Activated CD4-positive, CD25-positive, alpha-beta regulatory T cell treated with anti-CD3 and anti-CD28 coated beads, Interleukin-2, amount 50 U/mL, for 72 hours (primary cell): ENCODE results near the gene ARMC9.
"Not testable (repeated sequence)": the region's sequence is repeated elsewhere in the genome, so short reads cannot be mapped to it uniquely, and the experiment has no call there.

Source experiments
- DNase-seq: peaks from one replicate; pipeline ENCODE4 v3.0.0; 2021

The ARMC9 gene

DNA sequence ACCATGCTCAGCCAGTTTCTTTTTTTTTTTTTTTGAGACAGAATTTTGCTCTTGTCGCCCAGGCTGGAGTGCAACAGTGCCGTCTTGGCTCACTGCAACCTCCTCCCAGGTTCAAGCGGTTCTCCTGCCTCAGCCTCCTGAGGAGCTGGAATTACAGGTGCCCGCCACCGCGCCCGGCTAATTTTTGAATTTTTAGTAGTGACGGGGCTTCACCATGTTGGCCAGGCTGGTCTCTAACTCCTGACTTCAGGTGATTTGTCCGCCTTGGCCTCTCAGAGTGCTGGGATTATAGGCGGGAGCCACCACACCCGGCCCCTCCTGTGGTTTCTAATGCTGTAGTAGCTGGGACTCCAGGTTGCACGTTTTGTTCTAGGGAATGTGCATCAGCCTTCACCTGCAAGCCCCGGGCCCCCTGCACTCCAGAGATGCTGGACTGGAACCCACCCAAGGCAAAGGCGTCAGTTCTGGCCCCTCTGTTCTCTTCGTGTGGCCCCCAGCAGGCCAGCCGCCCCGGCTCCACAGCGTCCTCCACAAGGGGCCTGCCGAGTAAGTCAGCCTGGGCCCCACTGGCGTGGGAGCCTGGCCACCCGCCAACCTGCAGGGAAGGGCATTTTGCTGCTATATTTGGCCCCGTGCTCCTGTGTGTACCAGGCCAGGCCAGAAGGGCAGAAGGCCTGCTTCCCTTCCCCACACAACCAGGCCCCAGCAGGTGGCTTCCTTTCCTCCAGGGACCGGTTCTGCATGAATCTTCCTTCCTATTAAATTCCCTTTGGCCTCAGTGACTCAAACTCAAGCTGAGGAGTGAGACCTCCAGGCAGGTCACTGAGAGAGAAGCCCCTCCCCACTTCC is 171.4 kb downstream of the ARMC9 start:
- DNase-seq, result no peak

DNA sequence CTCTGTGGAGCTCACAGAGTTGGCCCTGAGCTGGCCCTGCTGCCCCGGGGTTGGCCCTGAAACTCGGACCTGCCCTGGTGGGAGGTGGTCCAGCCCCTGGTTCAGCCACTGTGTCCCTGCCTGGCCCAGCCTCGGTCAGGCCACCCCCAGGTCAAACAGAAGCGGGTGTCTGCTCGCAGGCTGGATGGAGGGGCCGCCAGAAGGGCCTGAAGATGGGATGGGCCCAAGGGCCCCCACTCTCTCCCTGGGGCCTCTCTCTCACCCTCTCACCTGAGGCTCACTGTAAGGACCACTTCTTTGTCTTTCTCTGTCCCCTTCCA is 172.0 kb downstream of the ARMC9 start:
- DNase-seq, result no peak

DNA sequence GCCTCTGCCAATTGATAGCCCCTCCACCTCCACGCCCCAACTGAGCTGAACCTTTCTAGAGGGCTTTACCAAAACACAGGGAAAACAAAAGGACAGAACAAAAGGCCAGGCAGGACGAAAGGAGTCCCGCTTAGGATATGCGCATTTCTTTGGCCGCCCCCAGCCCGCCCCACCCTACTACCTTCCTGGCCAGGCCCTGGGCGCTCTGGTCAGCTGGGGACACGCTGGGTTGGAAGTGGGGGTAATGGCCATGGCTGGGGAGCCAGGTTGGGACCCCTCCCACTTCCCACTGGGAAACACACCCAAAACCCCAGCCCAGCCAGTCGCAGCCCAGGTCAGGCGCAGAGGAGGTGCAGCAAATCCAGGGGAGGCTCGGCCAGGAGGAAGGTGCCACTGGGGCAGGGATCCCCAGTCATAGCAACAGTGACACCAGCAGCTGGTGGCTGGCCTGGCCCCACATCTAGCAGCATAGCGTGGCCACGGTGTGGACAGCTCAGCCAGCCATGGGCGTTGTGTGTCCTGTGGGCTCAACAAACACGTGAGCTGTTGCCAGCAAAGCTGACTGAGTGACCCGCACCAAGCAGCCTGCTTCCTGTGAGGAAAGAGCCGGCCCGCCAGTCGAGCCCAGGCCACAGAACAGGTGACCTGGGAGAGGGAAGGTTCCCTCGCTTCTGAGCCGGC is 172.5 kb downstream of the ARMC9 start:
- no peak for DNase-seq

DNA sequence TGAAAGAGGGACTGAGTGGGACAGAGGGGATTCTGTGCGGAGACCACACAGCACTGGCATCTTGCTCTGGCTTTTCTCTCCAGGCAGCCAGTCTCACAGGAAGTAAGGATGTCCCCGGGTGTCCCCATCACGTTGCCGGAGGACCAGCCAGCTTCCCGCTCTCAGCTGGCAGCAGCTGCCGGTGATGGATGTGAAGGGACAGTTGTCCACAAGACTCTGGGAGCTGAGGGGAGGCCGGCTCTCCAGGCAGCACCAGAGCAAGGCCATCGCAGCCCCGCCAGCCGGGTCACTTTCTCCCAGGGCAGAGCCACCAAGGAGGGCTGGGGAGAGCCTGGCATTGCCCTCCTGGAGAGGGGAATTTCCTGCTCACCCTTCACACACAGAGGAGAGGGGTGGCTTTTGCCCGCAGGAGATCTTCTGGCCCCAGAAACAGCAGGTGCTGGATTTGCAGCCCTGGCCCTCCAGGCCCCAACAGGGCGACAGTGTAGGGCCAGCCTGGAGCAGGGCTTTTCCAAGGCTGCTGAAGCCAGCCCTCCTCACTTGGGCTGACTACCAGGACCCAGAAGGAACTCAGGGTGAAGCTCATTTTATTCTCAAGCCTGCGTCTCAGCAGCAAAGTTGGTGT is 173.1 kb downstream of the ARMC9 start:
- no peak for DNase-seq

DNA sequence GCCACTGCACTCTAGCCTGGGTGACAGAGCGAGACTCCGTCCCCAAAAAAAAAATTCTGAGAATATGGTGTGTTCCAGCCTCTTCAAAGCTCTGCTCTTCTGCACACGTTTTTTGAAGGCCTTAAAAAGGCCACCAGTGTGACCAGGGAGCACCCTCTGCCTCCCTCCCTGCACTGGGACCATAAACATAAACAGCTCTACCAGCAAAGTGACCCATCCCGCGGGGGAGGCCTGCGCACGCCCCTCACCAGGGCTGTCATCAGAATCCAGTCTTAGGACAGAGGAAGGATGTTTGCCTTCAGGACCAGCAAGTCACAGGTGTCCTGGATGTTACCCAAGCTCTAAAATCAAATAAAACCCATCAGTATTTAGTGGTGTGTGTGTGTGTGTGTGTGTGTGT is 173.9 kb downstream of the ARMC9 start:
- DNase-seq, result no peak

GRCh38 chr2:231373184-231373583 is 174.8 kb downstream of the ARMC9 start:
- DNase-seq, result no peak

DNA sequence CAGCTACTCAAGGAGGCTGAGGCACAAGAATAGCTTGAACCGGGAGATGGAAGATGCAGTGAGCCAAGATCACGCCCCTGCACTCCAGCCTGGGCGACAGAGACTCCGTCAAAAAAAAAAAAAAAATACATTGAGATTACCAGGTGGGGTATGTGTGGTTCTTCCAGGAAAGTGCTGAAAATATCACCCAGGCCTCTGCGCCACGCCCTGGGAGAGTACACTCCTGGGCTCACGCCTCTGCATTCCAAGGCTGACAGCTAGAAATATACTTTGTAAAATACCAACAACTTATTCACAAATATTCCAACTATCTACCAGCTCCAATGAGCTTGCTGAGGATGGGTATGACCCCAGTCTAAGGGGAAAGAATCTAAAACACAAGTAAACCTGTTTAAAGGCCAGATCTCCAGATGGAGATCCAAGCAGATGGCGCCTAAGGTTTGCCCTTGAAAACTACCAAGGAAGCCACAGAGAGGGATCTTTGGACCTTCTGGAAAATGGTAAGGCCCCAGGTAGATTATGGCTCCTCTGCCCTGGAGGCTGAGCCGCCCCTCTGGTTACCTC is 175.4 kb downstream of the ARMC9 start:
- no peak for DNase-seq

- no peak for DNase-seq
Measured at GRCh38 chr2:231374771-231375170, 176.3 kb downstream of the ARMC9 start.

DNA sequence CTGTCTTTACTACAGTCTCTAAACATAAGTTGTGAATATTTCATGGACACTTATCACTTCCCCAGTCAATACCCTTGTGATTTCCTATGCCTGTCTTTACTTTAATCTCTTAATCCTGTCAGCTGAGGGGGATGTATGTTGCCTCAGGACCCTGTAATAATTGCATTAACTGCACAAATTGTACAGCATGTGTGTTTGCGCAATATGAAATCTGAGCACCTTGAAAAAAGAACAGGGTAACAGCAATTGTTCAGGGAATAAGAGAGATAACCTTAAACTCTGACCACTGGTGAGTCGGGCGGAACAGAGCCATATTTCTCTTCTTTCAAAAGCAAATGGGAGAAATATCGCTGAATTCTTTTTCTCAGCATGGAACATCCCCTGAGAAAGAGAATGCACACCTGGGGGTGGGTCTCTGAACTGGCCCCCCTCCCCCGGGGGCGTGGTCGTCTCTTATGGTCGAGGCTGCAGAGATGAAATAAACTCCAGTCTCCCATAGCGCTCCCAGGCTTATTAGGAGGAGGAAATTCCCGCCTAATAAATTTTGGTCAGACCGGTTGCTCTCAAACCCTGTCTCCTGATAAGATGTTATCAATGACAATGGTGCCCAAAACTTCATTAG is 177.7 kb downstream of the ARMC9 start:
- not testable (repeated sequence) for DNase-seq

- no peak for DNase-seq
Measured at GRCh38 chr2:231376857-231377256, 178.4 kb downstream of the ARMC9 start.

DNA sequence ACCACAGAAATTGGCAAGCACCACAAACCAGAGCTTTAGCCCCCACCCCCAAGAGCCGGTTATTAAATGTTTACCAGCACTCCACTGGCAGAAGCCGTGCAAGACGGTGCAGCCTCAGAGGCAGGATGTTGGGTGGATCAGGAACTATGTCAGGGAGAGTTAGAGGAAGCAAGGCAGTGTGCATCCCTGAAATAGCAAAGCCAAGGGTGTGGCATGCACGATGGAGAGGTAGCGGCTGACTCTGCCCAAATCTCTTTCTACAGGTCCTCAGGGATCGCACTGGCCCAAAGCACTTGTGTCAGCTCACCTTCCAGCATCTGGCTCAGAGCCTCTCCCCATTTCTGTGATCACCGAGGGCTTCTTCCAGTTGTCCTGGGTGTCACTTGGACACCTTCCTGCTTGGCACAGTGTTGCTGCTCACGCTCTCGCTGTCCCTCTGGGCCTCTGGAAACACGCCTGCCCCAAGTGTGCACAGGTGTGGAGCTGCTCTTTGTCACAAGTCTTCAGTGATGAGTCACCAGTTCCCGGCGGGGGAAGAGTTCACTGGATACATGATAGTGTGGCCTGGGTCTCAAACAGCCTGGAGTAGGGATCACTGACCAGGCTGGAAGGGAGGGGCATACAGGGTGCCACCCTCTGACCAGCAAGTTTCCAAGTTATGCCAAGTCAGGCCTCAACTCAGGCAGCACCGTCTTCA is 179.7 kb downstream of the ARMC9 start:
- DNase-seq, result no peak

DNA sequence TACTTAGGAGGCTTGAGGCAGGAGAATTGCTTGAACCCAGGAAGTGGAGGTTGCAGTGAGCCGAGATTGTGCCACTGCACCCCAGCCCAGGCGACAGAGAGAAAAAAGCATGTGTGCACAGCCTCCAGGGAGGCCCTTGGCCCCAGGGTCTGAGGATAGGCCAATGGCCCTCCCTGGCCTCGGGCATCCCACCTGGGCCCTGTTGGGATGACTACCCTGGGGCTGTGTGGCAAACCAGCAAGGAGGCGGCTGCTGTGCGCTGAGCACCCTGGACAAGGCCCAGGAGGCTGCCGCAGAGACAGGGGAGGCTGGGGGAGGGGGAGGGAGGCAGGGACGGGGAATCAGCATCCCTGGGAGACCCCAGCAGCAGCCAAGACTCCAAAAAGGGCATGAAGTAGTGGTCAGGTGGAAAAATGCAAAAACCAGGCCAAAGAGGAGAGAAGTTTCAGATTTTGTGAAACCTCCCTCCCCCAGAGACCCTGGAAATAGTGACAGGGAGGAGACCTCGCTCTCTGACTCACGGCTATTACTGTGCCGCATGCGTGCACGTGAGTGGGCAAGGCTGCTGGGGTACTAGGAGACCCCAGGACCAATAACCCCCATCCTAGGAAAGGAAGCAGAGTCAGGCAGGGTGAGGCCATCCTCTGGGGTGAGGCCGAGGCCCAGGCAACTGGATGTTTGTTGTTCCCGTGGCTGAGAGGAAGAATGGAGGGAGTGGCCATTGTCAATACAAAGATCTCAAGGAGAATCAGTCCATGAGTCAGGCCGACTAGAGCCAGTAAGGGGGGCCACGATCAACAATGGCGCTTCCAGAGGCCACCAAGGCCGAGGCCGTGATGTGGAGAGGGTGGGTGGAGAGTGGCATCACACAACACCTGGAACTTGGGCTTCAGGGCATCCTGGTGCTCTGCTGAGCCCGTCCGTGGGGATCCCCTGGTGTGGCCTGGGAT is 181.1 kb downstream of the ARMC9 start:
- DNase-seq, result no peak

DNA sequence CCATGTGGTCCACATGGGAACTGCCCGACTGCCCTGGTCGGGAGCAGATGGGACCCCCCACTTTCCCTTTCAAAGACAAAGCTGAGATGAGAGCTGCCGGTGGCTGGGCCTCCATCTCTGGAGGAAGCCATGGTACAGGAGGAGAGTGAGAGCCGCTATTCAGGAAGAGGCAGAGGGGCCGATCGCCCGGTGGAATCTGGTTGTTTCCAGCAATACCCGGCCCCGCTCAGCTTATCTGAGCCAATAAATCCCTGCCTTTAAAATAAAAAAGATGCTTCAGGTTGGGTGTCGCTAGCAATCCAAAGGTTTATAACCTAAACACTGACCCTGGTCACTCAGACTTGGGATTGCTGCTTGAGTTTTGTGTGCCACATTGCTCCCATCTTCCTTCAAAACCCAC is 181.9 kb downstream of the ARMC9 start:
- no peak for DNase-seq

GRCh38 chr2:231380991-231381847 is 182.8 kb downstream of the ARMC9 start:
- DNase-seq, result no peak

DNA sequence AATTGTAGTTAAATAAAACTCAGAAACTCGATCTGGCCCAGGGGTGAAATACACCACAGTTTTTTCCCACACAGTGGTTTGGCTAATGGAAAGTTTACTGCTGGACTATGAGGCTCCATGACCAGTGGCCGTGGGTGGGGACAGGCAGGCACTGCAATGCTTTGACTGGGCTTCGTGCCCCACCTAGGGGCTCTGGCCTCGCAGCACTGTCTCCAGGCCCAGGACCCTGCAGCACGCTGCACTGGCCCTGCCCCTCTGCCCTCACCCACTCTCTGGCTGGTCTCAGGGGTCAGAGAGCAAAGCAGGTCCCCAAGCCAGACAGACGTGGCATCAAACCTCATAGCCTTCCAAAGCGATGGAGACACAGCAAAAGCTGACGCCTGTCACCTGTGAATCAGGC is 183.7 kb downstream of the ARMC9 start:
- DNase-seq, result no peak

- DNase-seq, result no peak
Measured at GRCh38 chr2:231383416-231384108, 185.1 kb downstream of the ARMC9 start.

- DNase-seq, result no peak
Measured at GRCh38 chr2:231384109-231384435, 185.6 kb downstream of the ARMC9 start.

GRCh38 chr2:231384970-231385369 is 186.5 kb downstream of the ARMC9 start:
- DNase-seq, result no peak

DNA sequence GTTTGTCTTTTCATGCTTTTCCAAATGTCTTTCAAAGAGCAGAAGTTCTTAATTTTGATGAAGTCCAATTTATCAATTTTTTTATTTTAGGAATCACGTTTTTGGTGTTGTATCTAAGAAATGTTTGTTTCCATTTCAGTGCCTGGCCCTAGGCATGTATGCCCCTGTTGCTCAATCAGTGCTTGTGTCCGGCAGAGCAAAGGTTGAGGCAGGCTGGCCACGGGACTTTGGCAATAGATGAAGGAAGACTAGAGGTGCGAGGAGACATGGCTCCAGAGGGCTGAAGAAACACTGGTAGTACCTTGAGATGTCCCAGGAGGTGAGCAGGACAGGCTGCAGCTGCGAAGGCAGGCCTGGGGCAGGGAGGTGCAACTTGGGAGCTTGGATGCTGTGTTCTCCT is 187.0 kb downstream of the ARMC9 start:
- DNase-seq, result no peak

- no peak for DNase-seq
Measured at GRCh38 chr2:231386446-231386845, 188.0 kb downstream of the ARMC9 start.
